HepG2 (cell line): ENCODE measurements around the gene ANKRD65. TPM values are rescaled to one million over a fixed set of nuclear protein-coding genes. Genes with fewer than 3 reads are reported as not detected.

ENCODE experiments used
- BORCS8-MEF2B ChIP-seq: sonication (generic); formaldehyde crosslinking; IDR thresholded peaks from 2 replicates; pipeline ENCODE4 v1.8.0; 2022; ENCODE audit warnings: mild to moderate bottlenecking, missing genetic modification reagents
- DR1 ChIP-seq: sonication (generic); formaldehyde crosslinking; IDR thresholded peaks from 2 replicates; pipeline ENCODE4 v1.8.0; 2021; ENCODE audit warnings: mild to moderate bottlenecking, missing genetic modification reagents, inconsistent platforms
- IRX3 ChIP-seq: sonication (generic); formaldehyde crosslinking; IDR thresholded peaks from 2 replicates; pipeline ENCODE4 v1.8.1; 2023; ENCODE audit warnings: mild to moderate bottlenecking, low read depth, missing genetic modification reagents, borderline replicate concordance
- POLR2G ChIP-seq: fragments of 200-400 bp; formaldehyde crosslinking; IDR thresholded peaks from 2 replicates; pipeline ENCODE4 v1.6.1; 2018; ENCODE audit warnings: mild to moderate bottlenecking, low read depth, low read length, moderate library complexity
- TBX2 ChIP-seq: sonication (generic); formaldehyde crosslinking; IDR thresholded peaks from 2 replicates; pipeline ENCODE4 v1.5.0; 2020; ENCODE audit warnings: missing genetic modification reagents, mild to moderate bottlenecking, borderline replicate concordance
- YEATS2 ChIP-seq: sonication (generic); formaldehyde crosslinking; IDR thresholded peaks from 2 replicates; pipeline ENCODE4 v1.4.0; 2020; ENCODE audit warnings: missing genetic modification reagents, borderline replicate concordance
- ZFY ChIP-seq: sonication (generic); formaldehyde crosslinking; IDR thresholded peaks from 2 replicates; pipeline ENCODE4 v1.4.0; 2020; ENCODE audit warnings: missing genetic modification reagents
- ZNF430 ChIP-seq: sonication (generic); formaldehyde crosslinking; IDR thresholded peaks from 2 replicates; pipeline ENCODE4 v1.9.0; 2021; ENCODE audit warnings: mild to moderate bottlenecking, missing genetic modification reagents
- ZNF432 ChIP-seq: sonication (generic); formaldehyde crosslinking; IDR thresholded peaks from 2 replicates; pipeline ENCODE4 v1.5.0; 2020; ENCODE audit warnings: missing genetic modification reagents, mild to moderate bottlenecking, borderline replicate concordance
- ZNF564 ChIP-seq: sonication (generic); formaldehyde crosslinking; IDR thresholded peaks from 2 replicates; pipeline ENCODE4 v1.8.1; 2023; ENCODE audit warnings: mild to moderate bottlenecking, missing genetic modification reagents
- ZNF816 ChIP-seq: sonication (generic); formaldehyde crosslinking; IDR thresholded peaks from 2 replicates; pipeline ENCODE4 v1.8.0; 2022; ENCODE audit warnings: missing genetic modification reagents, mild to moderate bottlenecking, borderline replicate concordance
- ZSCAN9 ChIP-seq: IDR thresholded peaks from 2 replicates; pipeline ENCODE4 v1.6.1; 2016; ENCODE audit warnings: borderline replicate concordance
- polyA plus RNA-seq, 8 experiments: library from polyadenylated mRNA; depleted of rRNA in 3 of 8; stranded (reverse) in 7 of 8; unstranded in 1 of 8; fragments of >200 nt; fragmentation: Illumina TruSeq in 4 of 8; extraction: Trizol in 4 of 8; gene quantifications; 2 replicates each; pipeline versions ENCODE4 v1.2.1 to v1.2.3, GENCODE V29; 2011 to 2016; ENCODE audit warnings: low read depth in 4 of 8, missing spikeins in 1 of 8, mixed read lengths in 1 of 8; ENCODE audit not compliant: insufficient read depth in 1 of 8
- total RNA-seq, 5 experiments: library from RNA; depleted of rRNA; stranded (reverse); fragments of >200 nt; fragmentation: Illumina TruSeq; extraction: Trizol; gene quantifications; 2 replicates each; pipeline ENCODE4 v1.2.3, GENCODE V29; 2016; ENCODE audit warnings: low read depth in 1 of 5
- TF ChIP-seq, protein P1 (sequence below): sonication (generic); formaldehyde crosslinking; IDR thresholded peaks from 2 replicates; pipeline ENCODE4 v1.5.0; 2020; ENCODE audit warnings: mild to moderate bottlenecking, missing genetic modification reagents
- TF ChIP-seq, protein P2 (sequence below): sonication (generic); formaldehyde crosslinking; IDR thresholded peaks from 2 replicates; pipeline ENCODE4 v1.8.1; 2022; ENCODE audit warnings: low read depth, mild to moderate bottlenecking, missing genetic modification reagents
- TF ChIP-seq, protein P3 (sequence below): sonication (generic); formaldehyde crosslinking; IDR thresholded peaks from 2 replicates; pipeline ENCODE4; 2020; ENCODE audit warnings: missing genetic modification reagents, mild to moderate bottlenecking, borderline replicate concordance
- TF ChIP-seq, protein P4 (sequence below): IDR thresholded peaks from 2 replicates; pipeline ENCODE4 v1.6.1; 2012; ENCODE audit warnings: inconsistent platforms
- TF ChIP-seq, protein P5 (sequence below): sonication (generic); formaldehyde crosslinking; IDR thresholded peaks from 2 replicates; pipeline ENCODE4 v1.4.0; 2020; ENCODE audit warnings: low read depth, missing genetic modification reagents

The ANKRD65 gene
- total and polyA plus RNA-seq, 2 of the 13 experiments (the other 11 are each of a cell fraction or from before 2014, with no cell fraction given): 12.1 to 30.1 TPM

DNA sequence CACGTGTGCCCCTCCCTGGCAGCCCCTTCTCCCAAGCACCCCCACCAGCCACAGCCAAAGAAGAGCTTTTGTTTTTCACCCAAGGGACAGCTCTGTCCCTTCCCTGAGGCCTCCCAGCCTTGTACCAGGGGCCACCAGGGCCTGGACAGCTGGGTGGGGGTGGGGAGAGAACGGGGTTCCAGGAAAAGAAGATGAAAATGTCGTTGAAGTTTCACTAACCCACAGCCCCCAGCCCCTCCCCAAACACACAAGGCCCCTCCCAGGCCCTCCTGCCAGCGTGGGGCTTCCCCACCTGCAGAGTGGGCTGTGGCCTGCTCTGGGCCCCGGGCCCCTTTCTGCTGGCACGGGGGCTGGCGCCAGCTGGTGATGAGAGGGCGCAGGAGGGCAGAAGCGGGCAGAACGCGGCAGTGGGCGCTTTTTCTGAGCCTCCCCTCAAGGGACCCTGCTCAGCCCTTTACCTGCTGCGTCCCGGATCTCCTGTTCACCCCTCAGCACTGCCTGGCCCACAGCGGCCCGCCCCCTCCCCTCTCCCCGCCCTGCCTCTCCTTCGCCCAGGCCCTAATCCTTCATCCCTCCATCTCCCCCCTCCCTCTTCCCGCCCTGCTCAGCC lies 5.5 kb upstream of the ANKRD65 start (continued):
- TF ChIP-seq, protein P1, sequence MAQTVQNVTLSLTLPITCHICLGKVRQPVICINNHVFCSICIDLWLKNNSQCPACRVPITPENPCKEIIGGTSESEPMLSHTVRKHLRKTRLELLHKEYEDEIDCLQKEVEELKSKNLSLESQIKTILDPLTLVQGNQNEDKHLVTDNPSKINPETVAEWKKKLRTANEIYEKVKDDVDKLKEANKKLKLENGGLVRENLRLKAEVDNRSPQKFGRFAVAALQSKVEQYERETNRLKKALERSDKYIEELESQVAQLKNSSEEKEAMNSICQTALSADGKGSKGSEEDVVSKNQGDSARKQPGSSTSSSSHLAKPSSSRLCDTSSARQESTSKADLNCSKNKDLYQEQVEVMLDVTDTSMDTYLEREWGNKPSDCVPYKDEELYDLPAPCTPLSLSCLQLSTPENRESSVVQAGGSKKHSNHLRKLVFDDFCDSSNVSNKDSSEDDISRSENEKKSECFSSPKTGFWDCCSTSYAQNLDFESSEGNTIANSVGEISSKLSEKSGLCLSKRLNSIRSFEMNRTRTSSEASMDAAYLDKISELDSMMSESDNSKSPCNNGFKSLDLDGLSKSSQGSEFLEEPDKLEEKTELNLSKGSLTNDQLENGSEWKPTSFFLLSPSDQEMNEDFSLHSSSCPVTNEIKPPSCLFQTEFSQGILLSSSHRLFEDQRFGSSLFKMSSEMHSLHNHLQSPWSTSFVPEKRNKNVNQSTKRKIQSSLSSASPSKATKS (CRISPR knock-in tag): no peak
- TF ChIP-seq YEATS2 (CRISPR knock-in tag): no peak
- TF ChIP-seq, protein P2, sequence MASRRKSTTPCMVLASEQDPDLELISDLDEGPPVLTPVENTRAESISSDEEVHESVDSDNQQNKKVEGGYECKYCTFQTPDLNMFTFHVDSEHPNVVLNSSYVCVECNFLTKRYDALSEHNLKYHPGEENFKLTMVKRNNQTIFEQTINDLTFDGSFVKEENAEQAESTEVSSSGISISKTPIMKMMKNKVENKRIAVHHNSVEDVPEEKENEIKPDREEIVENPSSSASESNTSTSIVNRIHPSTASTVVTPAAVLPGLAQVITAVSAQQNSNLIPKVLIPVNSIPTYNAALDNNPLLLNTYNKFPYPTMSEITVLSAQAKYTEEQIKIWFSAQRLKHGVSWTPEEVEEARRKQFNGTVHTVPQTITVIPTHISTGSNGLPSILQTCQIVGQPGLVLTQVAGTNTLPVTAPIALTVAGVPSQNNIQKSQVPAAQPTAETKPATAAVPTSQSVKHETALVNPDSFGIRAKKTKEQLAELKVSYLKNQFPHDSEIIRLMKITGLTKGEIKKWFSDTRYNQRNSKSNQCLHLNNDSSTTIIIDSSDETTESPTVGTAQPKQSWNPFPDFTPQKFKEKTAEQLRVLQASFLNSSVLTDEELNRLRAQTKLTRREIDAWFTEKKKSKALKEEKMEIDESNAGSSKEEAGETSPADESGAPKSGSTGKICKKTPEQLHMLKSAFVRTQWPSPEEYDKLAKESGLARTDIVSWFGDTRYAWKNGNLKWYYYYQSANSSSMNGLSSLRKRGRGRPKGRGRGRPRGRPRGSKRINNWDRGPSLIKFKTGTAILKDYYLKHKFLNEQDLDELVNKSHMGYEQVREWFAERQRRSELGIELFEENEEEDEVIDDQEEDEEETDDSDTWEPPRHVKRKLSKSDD: no peak
- TF ChIP-seq DR1 (CRISPR knock-in tag): no peak
- TF ChIP-seq ZSCAN9 (CRISPR knock-in tag): no peak
- 0 out of 2 replicates have a peak, but pooled peaks have one; percentile 14 for TF ChIP-seq TBX2 (CRISPR knock-in tag)
- TF ChIP-seq ZNF816 (CRISPR knock-in tag): no peak
- no peak for TF ChIP-seq ZNF432 (CRISPR knock-in tag)
- TF ChIP-seq, protein P3, sequence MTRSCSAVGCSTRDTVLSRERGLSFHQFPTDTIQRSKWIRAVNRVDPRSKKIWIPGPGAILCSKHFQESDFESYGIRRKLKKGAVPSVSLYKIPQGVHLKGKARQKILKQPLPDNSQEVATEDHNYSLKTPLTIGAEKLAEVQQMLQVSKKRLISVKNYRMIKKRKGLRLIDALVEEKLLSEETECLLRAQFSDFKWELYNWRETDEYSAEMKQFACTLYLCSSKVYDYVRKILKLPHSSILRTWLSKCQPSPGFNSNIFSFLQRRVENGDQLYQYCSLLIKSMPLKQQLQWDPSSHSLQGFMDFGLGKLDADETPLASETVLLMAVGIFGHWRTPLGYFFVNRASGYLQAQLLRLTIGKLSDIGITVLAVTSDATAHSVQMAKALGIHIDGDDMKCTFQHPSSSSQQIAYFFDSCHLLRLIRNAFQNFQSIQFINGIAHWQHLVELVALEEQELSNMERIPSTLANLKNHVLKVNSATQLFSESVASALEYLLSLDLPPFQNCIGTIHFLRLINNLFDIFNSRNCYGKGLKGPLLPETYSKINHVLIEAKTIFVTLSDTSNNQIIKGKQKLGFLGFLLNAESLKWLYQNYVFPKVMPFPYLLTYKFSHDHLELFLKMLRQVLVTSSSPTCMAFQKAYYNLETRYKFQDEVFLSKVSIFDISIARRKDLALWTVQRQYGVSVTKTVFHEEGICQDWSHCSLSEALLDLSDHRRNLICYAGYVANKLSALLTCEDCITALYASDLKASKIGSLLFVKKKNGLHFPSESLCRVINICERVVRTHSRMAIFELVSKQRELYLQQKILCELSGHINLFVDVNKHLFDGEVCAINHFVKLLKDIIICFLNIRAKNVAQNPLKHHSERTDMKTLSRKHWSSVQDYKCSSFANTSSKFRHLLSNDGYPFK (CRISPR knock-in tag): peak; percentile 34; the same call in 1 of the 2 replicates
- peak; percentile 16; the same call in 1 of the 2 replicates for TF ChIP-seq ZNF430
- TF ChIP-seq POLR2G: 0 out of 2 replicates have a peak, but pooled peaks have one; percentile 2
- no peak for TF ChIP-seq ZNF564
- 0 out of 2 replicates have a peak, but pooled peaks have one; percentile 21 for TF ChIP-seq ZFY (CRISPR knock-in tag)
- no peak for TF ChIP-seq BORCS8-MEF2B (CRISPR knock-in tag)
- TF ChIP-seq IRX3 (CRISPR knock-in tag): no peak
- TF ChIP-seq, protein P4, sequence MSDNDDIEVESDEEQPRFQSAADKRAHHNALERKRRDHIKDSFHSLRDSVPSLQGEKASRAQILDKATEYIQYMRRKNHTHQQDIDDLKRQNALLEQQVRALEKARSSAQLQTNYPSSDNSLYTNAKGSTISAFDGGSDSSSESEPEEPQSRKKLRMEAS: no peak
- TF ChIP-seq, protein P5, sequence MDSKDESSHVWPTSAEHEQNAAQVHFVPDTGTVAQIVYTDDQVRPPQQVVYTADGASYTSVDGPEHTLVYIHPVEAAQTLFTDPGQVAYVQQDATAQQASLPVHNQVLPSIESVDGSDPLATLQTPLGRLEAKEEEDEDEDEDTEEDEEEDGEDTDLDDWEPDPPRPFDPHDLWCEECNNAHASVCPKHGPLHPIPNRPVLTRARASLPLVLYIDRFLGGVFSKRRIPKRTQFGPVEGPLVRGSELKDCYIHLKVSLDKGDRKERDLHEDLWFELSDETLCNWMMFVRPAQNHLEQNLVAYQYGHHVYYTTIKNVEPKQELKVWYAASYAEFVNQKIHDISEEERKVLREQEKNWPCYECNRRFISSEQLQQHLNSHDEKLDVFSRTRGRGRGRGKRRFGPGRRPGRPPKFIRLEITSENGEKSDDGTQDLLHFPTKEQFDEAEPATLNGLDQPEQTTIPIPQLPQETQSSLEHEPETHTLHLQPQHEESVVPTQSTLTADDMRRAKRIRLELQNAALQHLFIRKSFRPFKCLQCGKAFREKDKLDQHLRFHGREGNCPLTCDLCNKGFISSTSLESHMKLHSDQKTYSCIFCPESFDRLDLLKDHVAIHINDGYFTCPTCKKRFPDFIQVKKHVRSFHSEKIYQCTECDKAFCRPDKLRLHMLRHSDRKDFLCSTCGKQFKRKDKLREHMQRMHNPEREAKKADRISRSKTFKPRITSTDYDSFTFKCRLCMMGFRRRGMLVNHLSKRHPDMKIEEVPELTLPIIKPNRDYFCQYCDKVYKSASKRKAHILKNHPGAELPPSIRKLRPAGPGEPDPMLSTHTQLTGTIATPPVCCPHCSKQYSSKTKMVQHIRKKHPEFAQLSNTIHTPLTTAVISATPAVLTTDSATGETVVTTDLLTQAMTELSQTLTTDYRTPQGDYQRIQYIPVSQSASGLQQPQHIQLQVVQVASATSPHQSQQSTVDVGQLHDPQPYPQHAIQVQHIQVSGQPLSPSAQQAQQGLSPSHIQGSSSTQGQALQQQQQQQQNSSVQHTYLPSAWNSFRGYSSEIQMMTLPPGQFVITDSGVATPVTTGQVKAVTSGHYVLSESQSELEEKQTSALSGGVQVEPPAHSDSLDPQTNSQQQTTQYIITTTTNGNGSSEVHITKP (CRISPR knock-in tag): 0 out of 2 replicates have a peak, but pooled peaks have one; percentile 25
